ENCODE data around the gene STRIT1. TPM values are rescaled to one million over a fixed set of nuclear protein-coding genes. Genes with fewer than 3 reads are reported as not detected.

STRIT1 gene
- total and polyA plus RNA-seq, 8 donors = 1.4 TPM; not detected in 7

- DNase-seq = peak in 1 of 2 donors; percentile 39
- 53 to 72% (median 61%) methylated on average over 6 of the region's 6 CpGs for WGBS, 5 donors
- intact Hi-C loops (cut with DNase I; ENCODE audit: low total_unique reads) = no loop called here
- Histone ChIP-seq H3K27ac (no peak overlapping the region), H3K27me3 (no peaks in the 10 kb centered on the region), H3K9me3 (no peaks in the 10 kb centered on the region), H3K36me3 (no peaks in the 10 kb centered on the region), H3K4me1 (no peaks in the 10 kb centered on the region), H3K4me3 (no peak overlapping the region)
- TF ChIP-seq CTCF (IDR thresholded peaks at IDR 0.05) = no peak
- TF ChIP-seq POLR2AphosphoS5 (IDR thresholded peaks at IDR 0.05) = no peak
- no peak for TF ChIP-seq EP300 (IDR thresholded peaks at IDR 0.05)
- no peak for TF ChIP-seq POLR2A (IDR thresholded peaks at IDR 0.05)
Measured at GRCh38 chr3:155334914-155335723, 41.6 kb upstream of the STRIT1 start.

- Histone ChIP-seq H3K27ac (no peak overlapping the region), H3K4me3 (no peak overlapping the region), H3K4me1 (no peaks in the 10 kb centered on the region), H3K27me3 (no peaks in the 10 kb centered on the region), H3K9me3 (no peaks in the 10 kb centered on the region), H3K36me3 (no peaks in the 10 kb centered on the region)
- TF ChIP-seq EP300 (IDR thresholded peaks at IDR 0.05) = no peak
- no peak for TF ChIP-seq POLR2AphosphoS5 (IDR thresholded peaks at IDR 0.05)
- TF ChIP-seq POLR2A (IDR thresholded peaks at IDR 0.05) = no peak
- TF ChIP-seq CTCF (IDR thresholded peaks at IDR 0.05) = no peak
- intact Hi-C loops (cut with DNase I; ENCODE audit: low total_unique reads) = no loop called here
- WGBS, 5 donors = 59 to 77% (median 71%) methylated on average over 3 of the region's 3 CpGs
- DNase-seq = no peak
Measured at GRCh38 chr3:155334215-155334913, 40.9 kb upstream of the STRIT1 start.

GRCh38 chr3:155332716-155333115, 39.2 kb upstream of the STRIT1 start:
- no peak for DNase-seq
- 70 to 94% (median 84%) methylated on average over 4 of the region's 4 CpGs for WGBS, 5 donors
- Histone ChIP-seq H3K36me3 (no peaks in the 10 kb centered on the region), H3K27ac (no peak overlapping the region), H3K4me3 (no peak overlapping the region), H3K9me3 (no peaks in the 10 kb centered on the region), H3K27me3 (no peaks in the 10 kb centered on the region), H3K4me1 (no peaks in the 10 kb centered on the region)
- intact Hi-C loops (cut with DNase I; ENCODE audit: low total_unique reads) = no loop called here
- TF ChIP-seq CTCF (IDR thresholded peaks at IDR 0.05) = no peak
- no peak for TF ChIP-seq POLR2A (IDR thresholded peaks at IDR 0.05)
- no peak for TF ChIP-seq EP300 (IDR thresholded peaks at IDR 0.05)
- TF ChIP-seq POLR2AphosphoS5 (IDR thresholded peaks at IDR 0.05) = no peak

- no peak for TF ChIP-seq CTCF (IDR thresholded peaks at IDR 0.05)
- TF ChIP-seq POLR2AphosphoS5 (IDR thresholded peaks at IDR 0.05) = no peak
- no peak for TF ChIP-seq POLR2A (IDR thresholded peaks at IDR 0.05)
- no peak for TF ChIP-seq EP300 (IDR thresholded peaks at IDR 0.05)
- no peaks in the 10 kb centered on the region for H3K27me3 ChIP-seq
- H3K36me3 ChIP-seq = no peaks in the 10 kb centered on the region
- 86 to 98% (median 96%) methylated on average over 2 of the region's 2 CpGs for WGBS, 5 donors
- DNase-seq = no peak
- H3K4me3 ChIP-seq = no peak overlapping the region
- no peaks in the 10 kb centered on the region for H3K4me1 ChIP-seq
- intact Hi-C loops (cut with DNase I; ENCODE audit: low total_unique reads) = no loop called here
- H3K9me3 ChIP-seq = no peaks in the 10 kb centered on the region
- no peak overlapping the region for H3K27ac ChIP-seq
Measured at GRCh38 chr3:155331078-155331477, 37.6 kb upstream of the STRIT1 start.

All from stomach (tissue), 9 donors.